ENCODE measurements around the gene C2orf68. TPM values are rescaled to one million over a fixed set of nuclear protein-coding genes. Genes with fewer than 3 reads are reported as not detected.

Gene C2orf68
- total RNA-seq, 4 donors from 2014 or later, result 24.0 to 30.1 (median 25.8) TPM

DNA sequence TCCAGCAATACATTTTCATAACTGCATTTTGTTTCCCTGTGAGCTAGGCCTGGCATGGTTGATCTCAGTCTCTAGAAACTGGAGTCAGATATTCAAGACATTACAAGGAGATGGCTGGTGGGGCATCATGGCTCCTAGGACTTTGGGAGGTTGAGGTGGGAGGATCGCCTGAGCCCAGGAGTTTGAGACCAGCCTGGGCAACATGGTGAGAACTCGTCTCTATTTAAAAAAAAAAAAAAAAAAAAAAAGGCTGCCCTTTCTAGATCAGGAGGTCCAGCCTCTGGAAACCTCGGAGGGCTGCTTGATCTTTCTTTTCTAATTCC, 34.8 kb downstream of the C2orf68 start:
- H3K27me3 ChIP-seq, result no peaks in the 10 kb centered on the region
- 37 to 43% methylated on average over 3 of the region's 3 CpGs for WGBS, 2 donors
- TF ChIP-seq CTCF (IDR thresholded peaks at IDR 0.05), result no peak
- peak overlapping the region; percentile 73 to 88 (median 79) for H3K27ac ChIP-seq
- H3K4me1 ChIP-seq, result peaks cover 21 to 29% of the 10 kb centered on the region in 2 donors
- intact Hi-C loops (cut with DNase I), result no loop called here
- H3K9me3 ChIP-seq, result no peaks in the 10 kb centered on the region
- H3K36me3 ChIP-seq, result peaks cover 5% of the 10 kb centered on the region in 2 donors
- no peak for DNase-seq
- no peak overlapping the region for H3K4me3 ChIP-seq (replicated peaks in 1 of 3)

DNA sequence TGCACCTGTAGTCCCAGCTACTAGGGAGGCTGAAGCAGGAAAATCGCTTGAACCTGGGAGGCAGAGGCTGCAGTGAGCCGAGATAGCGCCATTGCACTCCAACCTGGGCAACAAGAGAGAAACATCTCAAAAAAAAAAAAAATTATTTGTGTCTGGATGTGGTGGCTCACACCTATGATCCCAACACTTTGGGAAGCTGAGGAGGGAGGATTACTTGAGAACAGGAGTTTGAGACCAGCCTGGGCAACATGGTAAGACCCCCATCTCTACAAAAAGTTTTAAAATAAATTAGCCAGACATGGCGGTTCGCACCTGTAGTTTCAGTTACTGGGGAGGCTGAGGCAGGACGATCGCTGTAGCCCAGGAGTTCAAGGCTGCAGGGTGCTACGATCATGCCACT, 36.1 kb downstream of the C2orf68 start:
- H3K27me3 ChIP-seq, result no peaks in the 10 kb centered on the region
- H3K9me3 ChIP-seq, result no peaks in the 10 kb centered on the region
- peak overlapping the region in 1 of 3 donors; percentile 23 for H3K27ac ChIP-seq
- H3K4me1 ChIP-seq, result peaks cover 21 to 29% of the 10 kb centered on the region in 2 donors
- DNase-seq, result no peak
- intact Hi-C loops (cut with DNase I), result no loop called here
- WGBS, 2 donors, result 88 to 91% methylated on average over 8 of the region's 8 CpGs
- TF ChIP-seq CTCF (IDR thresholded peaks at IDR 0.05), result no peak
- TF ChIP-seq POLR2A (IDR thresholded peaks at IDR 0.05), result no peak
- H3K36me3 ChIP-seq, result no peaks in the 10 kb centered on the region
- no peak overlapping the region for H3K4me3 ChIP-seq (replicated peaks in 1 of 3)

GRCh38 chr2:85566265-85566664, 45.6 kb downstream of the C2orf68 start:
- no peak overlapping the region for H3K27ac ChIP-seq
- DNase-seq, result no peak
- peaks cover 5 to 6% of the 10 kb centered on the region in 2 donors for H3K4me1 ChIP-seq
- H3K4me3 ChIP-seq (replicated peaks in 1 of 3), result no peak overlapping the region
- intact Hi-C loops (cut with DNase I), result no loop called here
- TF ChIP-seq CTCF (IDR thresholded peaks at IDR 0.05) (no peak), POLR2A (IDR thresholded peaks at IDR 0.05) (no peak)
- 81 to 93% methylated on average over 4 of the region's 4 CpGs for WGBS, 2 donors
- H3K27me3 ChIP-seq, result no peaks in the 10 kb centered on the region
- no peaks in the 10 kb centered on the region for H3K9me3 ChIP-seq
- no peaks in the 10 kb centered on the region for H3K36me3 ChIP-seq

DNA sequence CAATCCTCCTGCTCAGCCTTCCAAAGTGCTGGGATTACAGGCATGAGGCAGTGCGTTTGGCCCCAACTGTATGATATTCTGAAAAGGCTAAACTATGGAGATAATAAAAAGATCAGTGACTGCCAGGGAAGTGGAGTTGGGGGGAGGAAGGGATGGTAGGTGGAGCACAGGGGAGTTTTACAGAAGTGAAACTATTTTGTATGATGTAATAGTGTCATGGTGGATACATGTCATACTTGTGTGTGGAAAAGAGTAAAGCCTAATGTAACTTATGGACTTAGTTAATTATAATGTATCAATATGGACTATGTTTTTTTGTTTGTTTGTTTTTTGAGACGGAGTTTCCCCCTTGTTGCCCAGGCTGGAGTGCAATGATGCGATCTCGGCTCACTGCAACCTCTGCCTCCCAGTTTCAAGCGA, 47.7 kb downstream of the C2orf68 start:
- intact Hi-C loops (cut with DNase I), result no loop called here
- 90 to 91% methylated on average over 5 of the region's 5 CpGs for WGBS, 2 donors
- no peaks in the 10 kb centered on the region for H3K27me3 ChIP-seq
- TF ChIP-seq POLR2A (IDR thresholded peaks at IDR 0.05) (no peak), CTCF (IDR thresholded peaks at IDR 0.05) (no peak)
- no peak overlapping the region for H3K4me3 ChIP-seq (replicated peaks in 1 of 3)
- H3K9me3 ChIP-seq, result no peaks in the 10 kb centered on the region
- peaks cover 5 to 17% of the 10 kb centered on the region in 2 donors for H3K4me1 ChIP-seq
- H3K36me3 ChIP-seq, result no peaks in the 10 kb centered on the region
- no peak overlapping the region for H3K27ac ChIP-seq
- DNase-seq, result no peak

- intact Hi-C loops (cut with DNase I), result no loop called here
- 6 to 8% methylated on average over 32 to 37 of the region's 64 CpGs for WGBS, 2 donors
Observed at GRCh38 chr2:85561280-85562212, 50.3 kb downstream of the C2orf68 start, which contains the start of gene GGCX. GGCX (minus strand) TSS chr2:85561493; CDS start chr2:85561428, 65 bp downstream.

More at GRCh38 chr2:85561280-85562212, 50.3 kb downstream of the C2orf68 start, which contains the start of gene GGCX:
- peak within 1 kb of the TSS; percentile 62 to 94 (median 79) for H3K27ac ChIP-seq
- H3K27me3 ChIP-seq, result no peaks in the 10 kb centered on the region
- peaks cover 5 to 17% of the 10 kb centered on the region in 2 donors for H3K4me1 ChIP-seq
- no peaks in the 10 kb centered on the region for H3K9me3 ChIP-seq
- H3K36me3 ChIP-seq, result no peaks in the 10 kb centered on the region
- H3K4me3 ChIP-seq (replicated peaks in 1 of 3), result peak within 1 kb of the TSS; percentile 75 to 87 (median 80)
- TF ChIP-seq POLR2A (IDR thresholded peaks at IDR 0.05) (peak in 1 of 2 donors; percentile 87), CTCF (IDR thresholded peaks at IDR 0.05) (peak in 2 of 6 experiments; percentile 16 to 35)
- DNase-seq, result peak; percentile 96 to 97

All from thyroid gland (tissue), 4 donors.